Measurements from ENCODE around the gene WIZ. TPM values are rescaled to one million over a fixed set of nuclear protein-coding genes. Genes with fewer than 3 reads are reported as not detected.
"Not testable (repeated sequence)": the region's sequence is repeated elsewhere in the genome, so short reads cannot be mapped to it uniquely, and the experiment has no call there.

WIZ gene
- total RNA-seq, 2 donors from 2014 or later, result 38.0 to 38.6 TPM

DNA sequence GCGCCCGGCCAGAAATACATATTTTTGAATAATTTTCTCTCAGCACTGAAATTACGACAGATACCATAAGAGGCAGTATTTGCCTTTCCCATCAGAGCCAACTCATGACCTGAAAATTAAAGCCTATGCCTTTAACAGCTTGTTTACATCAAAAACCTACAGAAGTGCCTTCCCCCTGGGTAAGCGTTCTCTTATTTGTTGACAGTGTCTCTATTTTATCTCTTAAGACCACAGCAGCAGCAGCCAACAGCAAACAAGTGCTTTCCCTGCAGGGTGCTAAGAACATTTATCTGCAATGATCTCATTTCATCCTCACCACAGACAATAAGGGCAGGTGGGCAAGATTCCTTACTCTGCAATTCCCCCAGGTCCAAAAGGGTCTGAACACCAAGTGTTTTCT lies 36.9 kb downstream of the WIZ start:
- H3K27me3 ChIP-seq (ENCODE audit: control insufficient read depth, insufficient read depth, low read length, poor library complexity, severe bottlenecking), result no peaks in the 10 kb centered on the region
- peaks cover 35% of the 10 kb centered on the region for H3K36me3 Mint-ChIP-seq (ENCODE audit: low read depth)
- H3K27ac Mint-ChIP-seq, result peak overlapping the region; percentile 85
- WGBS, 2 experiments (ENCODE audit: insufficient coverage in 1 of 2, insufficient read length in 1 of 2), result 69 to 85% methylated on average over 4 of the region's 4 CpGs
- no peak for TF ChIP-seq CTCF (conservative IDR thresholded peaks at IDR 0.05)
- no peak overlapping the region for H3K9ac ChIP-seq (ENCODE audit: extremely low read depth, low read length, poor library complexity, severe bottlenecking)
- peaks cover 51% of the 10 kb centered on the region for H3K36me3 ChIP-seq (ENCODE audit: control insufficient read depth, insufficient read depth, low read length)
- H3K4me3 ChIP-seq (ENCODE audit: low read length), result peak overlapping the region; percentile 59
- peaks cover 17% of the 10 kb centered on the region for H3K4me1 Mint-ChIP-seq
- no peaks in the 10 kb centered on the region for H3K27me3 Mint-ChIP-seq (ENCODE audit: insufficient read depth)
- peaks cover 9% of the 10 kb centered on the region for H3K4me1 ChIP-seq (ENCODE audit: control insufficient read depth, insufficient read depth, low read length)
- peak overlapping the region; percentile 39 for H3K4me3 Mint-ChIP-seq
- H3K27ac ChIP-seq (ENCODE audit: low read depth, low read length), result no peak overlapping the region
- no peaks in the 10 kb centered on the region for H3K9me3 ChIP-seq (ENCODE audit: control insufficient read depth, low read length)
- H3K9me3 Mint-ChIP-seq, result no peaks in the 10 kb centered on the region
- peak; percentile 62 for DNase-seq

GRCh38 chr19:15411351-15411750 lies 38.4 kb downstream of the WIZ start:
- peaks cover 37% of the 10 kb centered on the region for H3K36me3 Mint-ChIP-seq (ENCODE audit: low read depth)
- H3K27ac ChIP-seq (ENCODE audit: low read depth, low read length); H3K27me3 Mint-ChIP-seq (ENCODE audit: insufficient read depth): not testable (repeated sequence)

DNA sequence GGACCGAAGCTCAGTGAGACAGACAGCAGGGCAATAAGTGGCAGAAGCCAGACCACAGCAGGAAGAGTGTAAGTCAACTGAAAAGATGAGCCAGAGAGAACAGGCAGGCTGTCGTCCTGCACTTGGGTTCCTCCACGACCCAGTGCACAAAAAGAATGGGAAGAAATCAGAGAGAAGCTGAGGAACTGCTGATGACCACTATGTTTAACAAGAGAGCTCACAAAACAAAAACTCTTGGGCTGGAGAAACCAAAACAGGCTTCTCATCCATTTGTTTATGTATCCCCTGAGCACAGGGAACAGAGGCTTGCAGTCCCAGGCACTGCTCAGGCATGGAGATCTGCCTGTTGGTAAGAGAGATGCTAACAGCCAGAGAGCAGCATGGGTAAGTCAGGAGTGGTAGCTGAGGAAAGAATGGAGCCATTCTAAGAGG lies 45.0 kb downstream of the WIZ start:
- Histone ChIP-seq H3K4me1 (ENCODE audit: control insufficient read depth, insufficient read depth, low read length) (peaks cover 10% of the 10 kb centered on the region), H3K27ac (ENCODE audit: low read depth, low read length) (no peak overlapping the region), H3K9ac (ENCODE audit: extremely low read depth, low read length, poor library complexity, severe bottlenecking) (no peak overlapping the region), H3K27me3 (ENCODE audit: control insufficient read depth, insufficient read depth, low read length, poor library complexity, severe bottlenecking) (no peaks in the 10 kb centered on the region), H3K9me3 (ENCODE audit: control insufficient read depth, low read length) (no peaks in the 10 kb centered on the region), H3K36me3 (ENCODE audit: control insufficient read depth, insufficient read depth, low read length) (peaks cover 57% of the 10 kb centered on the region), H3K4me3 (ENCODE audit: low read length) (no peak overlapping the region)
- Mint-ChIP-seq H3K4me3 (no peak overlapping the region), H3K27me3 (ENCODE audit: insufficient read depth) (no peaks in the 10 kb centered on the region), H3K36me3 (ENCODE audit: low read depth) (peaks cover 54% of the 10 kb centered on the region), H3K4me1 (peaks cover 11% of the 10 kb centered on the region), H3K9me3 (no peaks in the 10 kb centered on the region), H3K27ac (peak overlapping the region; percentile 53)
- TF ChIP-seq CTCF (conservative IDR thresholded peaks at IDR 0.05), result no peak
- WGBS, 2 experiments (ENCODE audit: insufficient coverage in 1 of 2, insufficient read length in 1 of 2), result 91 to 100% methylated on average over 3 of the region's 3 CpGs
- DNase-seq, result peak; percentile 11

More at GRCh38 chr19:15411351-15411750, 38.4 kb downstream of the WIZ start:
- H3K27me3 ChIP-seq (ENCODE audit: control insufficient read depth, insufficient read depth, low read length, poor library complexity, severe bottlenecking); H3K9me3 Mint-ChIP-seq; H3K27ac Mint-ChIP-seq; H3K9ac ChIP-seq (ENCODE audit: extremely low read depth, low read length, poor library complexity, severe bottlenecking); DNase-seq; H3K4me3 ChIP-seq (ENCODE audit: low read length); H3K4me3 Mint-ChIP-seq; H3K9me3 ChIP-seq (ENCODE audit: control insufficient read depth, low read length); H3K4me1 ChIP-seq (ENCODE audit: control insufficient read depth, insufficient read depth, low read length): not testable (repeated sequence)
- peaks cover 12% of the 10 kb centered on the region for H3K4me1 Mint-ChIP-seq
- 89% methylated on average over 2 of the region's 2 CpGs; no CpG with 5 or more reads in 1 of the 2 experiments for WGBS, 2 experiments (ENCODE audit: insufficient coverage in 1 of 2, insufficient read length in 1 of 2)
- H3K36me3 ChIP-seq (ENCODE audit: control insufficient read depth, insufficient read depth, low read length), result peaks cover 49% of the 10 kb centered on the region

Measured in endodermal cell (in vitro differentiated cells).